Hepatocyte (in vitro differentiated cells): Measurements from ENCODE around the gene STEAP3. TPM values are rescaled to one million over a fixed set of nuclear protein-coding genes. Genes with fewer than 3 reads are reported as not detected.

Experiments used
- DNase-seq: peaks from one replicate; pipeline ENCODE4 v3.0.0-alpha.2; 2016; ENCODE audit warnings: low spot score
- H2AFZ ChIP-seq: fragments of 200-600 bp; sonication (generic); 2 replicates; pipeline ENCODE4 v1.6.0; 2016; ENCODE audit warnings: antibody characterized with exemption, mild to moderate bottlenecking
- H3K27ac ChIP-seq: fragments of 200-600 bp; sonication (generic); 2 replicates; pipeline ENCODE4 v1.5.1; 2016; ENCODE audit warnings: mild to moderate bottlenecking
- H3K27me3 ChIP-seq: fragments of 200-600 bp; sonication (generic); 2 replicates; pipeline ENCODE4 v1.6.1; 2016
- H3K36me3 ChIP-seq: fragments of 200-600 bp; sonication (generic); replicated peaks from 2 replicates; pipeline ENCODE4 v1.5.1; 2016; ENCODE audit warnings: low read depth; ENCODE audit not compliant: insufficient read depth
- H3K4me1 ChIP-seq: fragments of 200-600 bp; sonication (generic); 2 replicates; pipeline ENCODE4 v1.5.1; 2016; ENCODE audit warnings: mild to moderate bottlenecking, moderate library complexity; ENCODE audit not compliant: insufficient read depth
- H3K4me2 ChIP-seq: fragments of 200-600 bp; sonication (generic); 2 replicates; pipeline ENCODE4 v1.6.0; 2016
- H3K4me3 ChIP-seq: fragments of 200-600 bp; sonication (generic); 2 replicates; pipeline ENCODE4 v1.5.1; 2016; ENCODE audit warnings: mild to moderate bottlenecking
- H3K79me2 ChIP-seq: fragments of 200-600 bp; sonication (generic); 2 replicates; pipeline ENCODE4 v1.6.0; 2017; ENCODE audit warnings: mild to moderate bottlenecking
- H3K9me2 ChIP-seq: fragments of 200-600 bp; sonication (generic); replicated peaks from 2 replicates; pipeline ENCODE4 v1.6.0; 2017; ENCODE audit warnings: mild to moderate bottlenecking; ENCODE audit not compliant: insufficient read depth
- H3K9me3 ChIP-seq: fragments of 200-600 bp; sonication (generic); 2 replicates; pipeline ENCODE4 v1.5.1; 2016; ENCODE audit warnings: low read depth, mild to moderate bottlenecking
- H4K20me1 ChIP-seq: fragments of 200-600 bp; sonication (generic); 2 replicates; pipeline ENCODE4 v1.6.0; 2016; ENCODE audit warnings: mild to moderate bottlenecking; ENCODE audit not compliant: insufficient read depth, poor library complexity, severe bottlenecking
- EZH2 ChIP-seq: fragments of 200-600 bp; sonication (generic); IDR thresholded peaks from 2 replicates; pipeline ENCODE4 v1.6.1; 2016; ENCODE audit warnings: antibody characterized with exemption, mild to moderate bottlenecking, borderline replicate concordance
- EZH2phosphoT487 ChIP-seq: fragments of 200-600 bp; sonication (generic); IDR thresholded peaks from one replicate; pipeline ENCODE4 v1.6.1; 2018; ENCODE audit warnings: antibody characterized with exemption, mild to moderate bottlenecking, low read depth, moderate library complexity; ENCODE audit not compliant: unreplicated experiment, severe bottlenecking
- WGBS: methylation state at CpG from one replicate; pipeline ENCODE4 v1.1.6; 2016; ENCODE audit warnings: low lambda C conversion rate; ENCODE audit errors: missing lambda C conversion rate; 5-methylcytosine and 5-hydroxymethylcytosine counted together
- polyA plus RNA-seq: library from polyadenylated mRNA; unstranded; fragments of >200 nt; fragmentation: Nextera tagmentation; extraction: Ambion mirVana; gene quantifications from 2 replicates; pipeline ENCODE4 v1.2.1, GENCODE V29; 2016
- total RNA-seq: library from RNA; depleted of rRNA; stranded (reverse); fragments of >200 nt; gene quantifications from 2 replicates; pipeline ENCODE4 v1.2.3, GENCODE V29; 2014
- TF ChIP-seq, protein P1 (sequence below): fragments of 200-600 bp; sonication (generic); IDR thresholded peaks from 2 replicates; pipeline ENCODE4 v1.5.1; 2016; ENCODE audit warnings: antibody characterized with exemption, mild to moderate bottlenecking; ENCODE audit not compliant: poor library complexity

STEAP3 gene
- total and polyA plus RNA-seq, 2 experiments from 2014 or later, result 11.2 to 12.0 TPM

DNA sequence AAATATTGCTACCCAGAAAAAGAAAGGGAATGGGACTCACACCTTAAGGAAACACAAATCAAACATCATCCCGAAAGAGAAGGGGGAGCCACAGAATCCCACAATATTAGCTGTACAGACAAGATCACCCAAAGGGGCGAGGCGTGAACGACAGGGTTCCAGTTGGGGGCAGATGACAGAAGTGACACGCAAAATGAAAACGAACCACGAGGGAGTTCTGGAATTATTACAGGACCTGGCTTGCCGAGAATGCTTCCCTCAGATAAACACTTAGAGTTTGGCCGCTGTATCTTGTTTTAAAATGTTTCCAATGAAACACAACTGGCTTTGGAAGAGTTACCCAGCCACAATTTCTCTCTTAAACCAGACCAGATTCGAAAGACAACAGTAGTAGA is 82.6 kb downstream of the STEAP3 start:
- H3K4me3 ChIP-seq, result no peak overlapping the region
- no peak for DNase-seq
- no peaks in the 10 kb centered on the region for H3K27me3 ChIP-seq
- H3K79me2 ChIP-seq, result no peaks in the 10 kb centered on the region
- TF ChIP-seq, protein P1, sequence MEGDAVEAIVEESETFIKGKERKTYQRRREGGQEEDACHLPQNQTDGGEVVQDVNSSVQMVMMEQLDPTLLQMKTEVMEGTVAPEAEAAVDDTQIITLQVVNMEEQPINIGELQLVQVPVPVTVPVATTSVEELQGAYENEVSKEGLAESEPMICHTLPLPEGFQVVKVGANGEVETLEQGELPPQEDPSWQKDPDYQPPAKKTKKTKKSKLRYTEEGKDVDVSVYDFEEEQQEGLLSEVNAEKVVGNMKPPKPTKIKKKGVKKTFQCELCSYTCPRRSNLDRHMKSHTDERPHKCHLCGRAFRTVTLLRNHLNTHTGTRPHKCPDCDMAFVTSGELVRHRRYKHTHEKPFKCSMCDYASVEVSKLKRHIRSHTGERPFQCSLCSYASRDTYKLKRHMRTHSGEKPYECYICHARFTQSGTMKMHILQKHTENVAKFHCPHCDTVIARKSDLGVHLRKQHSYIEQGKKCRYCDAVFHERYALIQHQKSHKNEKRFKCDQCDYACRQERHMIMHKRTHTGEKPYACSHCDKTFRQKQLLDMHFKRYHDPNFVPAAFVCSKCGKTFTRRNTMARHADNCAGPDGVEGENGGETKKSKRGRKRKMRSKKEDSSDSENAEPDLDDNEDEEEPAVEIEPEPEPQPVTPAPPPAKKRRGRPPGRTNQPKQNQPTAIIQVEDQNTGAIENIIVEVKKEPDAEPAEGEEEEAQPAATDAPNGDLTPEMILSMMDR, result no peak
- TF ChIP-seq EZH2phosphoT487, result no peak
- TF ChIP-seq EZH2, result no peak
- H3K4me2 ChIP-seq, result no peak overlapping the region
- no peaks in the 10 kb centered on the region for H3K9me3 ChIP-seq
- no peaks in the 10 kb centered on the region for H4K20me1 ChIP-seq
- no peak overlapping the region for H3K27ac ChIP-seq
- no peak overlapping the region for H2AFZ ChIP-seq
- no peaks in the 10 kb centered on the region for H3K4me1 ChIP-seq
- H3K9me2 ChIP-seq, result no peaks in the 10 kb centered on the region
- WGBS, result 89% methylated on average over 10 of the region's 10 CpGs
- no peaks in the 10 kb centered on the region for H3K36me3 ChIP-seq

DNA sequence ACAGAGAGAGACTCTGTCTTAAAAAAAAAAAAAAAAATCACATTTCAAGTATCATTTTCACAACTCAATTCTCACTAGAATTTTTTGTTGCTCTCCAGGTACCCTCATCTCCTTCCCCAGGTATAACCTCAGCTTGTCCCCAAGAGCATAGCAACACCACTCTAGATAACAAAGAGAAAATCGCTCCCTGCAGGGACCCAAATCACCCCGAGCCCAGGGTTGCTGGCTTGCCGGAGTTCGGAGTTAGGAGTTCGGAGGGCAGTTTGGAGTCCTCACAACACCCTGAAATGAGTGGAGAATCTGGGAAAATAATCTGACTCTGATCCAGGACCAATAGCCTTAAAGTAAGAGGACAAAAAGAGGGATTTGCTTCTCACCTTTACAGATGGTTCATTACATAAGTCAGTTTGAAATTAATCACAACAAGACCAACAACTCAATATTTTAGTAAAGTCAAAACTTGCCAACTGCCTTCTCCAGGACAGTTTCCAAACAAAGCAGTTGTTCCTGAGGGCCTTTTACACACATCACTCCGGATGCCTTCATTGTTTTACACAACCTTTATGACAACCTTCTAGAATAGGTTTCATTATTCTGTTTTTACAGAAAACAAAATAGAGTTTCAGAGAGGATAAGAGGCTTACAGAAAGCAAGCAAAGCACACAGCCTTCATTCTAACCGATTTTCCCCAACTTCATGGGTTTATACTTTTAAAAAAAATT is 83.9 kb downstream of the STEAP3 start:
- TF ChIP-seq EZH2phosphoT487 (no peak), EZH2 (no peak)
- TF ChIP-seq, protein P1, result no peak
- H3K4me2 ChIP-seq, result no peak overlapping the region
- no peak overlapping the region for H3K27ac ChIP-seq
- no peaks in the 10 kb centered on the region for H3K36me3 ChIP-seq
- no peak overlapping the region for H3K4me3 ChIP-seq
- 83% methylated on average over 7 of the region's 7 CpGs for WGBS
- no peaks in the 10 kb centered on the region for H3K4me1 ChIP-seq
- H3K9me2 ChIP-seq, result no peaks in the 10 kb centered on the region
- no peaks in the 10 kb centered on the region for H3K9me3 ChIP-seq
- H4K20me1 ChIP-seq, result no peaks in the 10 kb centered on the region
- H3K79me2 ChIP-seq, result no peaks in the 10 kb centered on the region
- no peak overlapping the region for H2AFZ ChIP-seq
- no peak for DNase-seq
- H3K27me3 ChIP-seq, result no peaks in the 10 kb centered on the region

DNA sequence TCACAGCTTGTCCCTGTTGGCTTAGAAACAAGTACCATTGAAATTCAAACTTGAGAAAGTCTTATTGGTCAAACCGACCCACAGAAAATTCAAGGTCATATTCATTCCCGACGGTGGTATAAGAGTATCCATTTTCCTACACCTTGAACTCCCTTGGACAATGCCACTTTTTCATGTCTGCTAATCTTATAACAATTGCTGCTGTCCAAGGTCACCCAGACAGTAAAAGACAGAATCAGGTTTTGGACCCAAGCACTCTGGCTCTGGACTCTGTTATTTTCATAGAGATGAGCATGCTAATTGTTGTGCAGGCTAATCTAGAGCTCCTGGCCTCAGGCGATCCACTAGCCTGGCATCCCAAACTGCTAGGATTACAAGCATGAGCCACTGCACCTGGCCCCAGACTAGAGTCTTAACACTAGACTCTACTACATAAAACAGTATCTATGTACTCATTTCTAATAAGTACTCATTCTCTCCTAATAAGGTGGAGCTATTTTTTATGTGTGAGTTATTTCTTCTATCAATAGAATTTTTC is 85.2 kb downstream of the STEAP3 start:
- H3K9me3 ChIP-seq, result no peaks in the 10 kb centered on the region
- H3K4me1 ChIP-seq, result no peaks in the 10 kb centered on the region
- no peaks in the 10 kb centered on the region for H3K9me2 ChIP-seq
- no peak overlapping the region for H3K27ac ChIP-seq
- H3K4me3 ChIP-seq, result no peak overlapping the region
- WGBS, result 84% methylated on average over 4 of the region's 4 CpGs
- no peaks in the 10 kb centered on the region for H4K20me1 ChIP-seq
- H3K79me2 ChIP-seq, result no peaks in the 10 kb centered on the region
- no peak for DNase-seq
- H3K27me3 ChIP-seq, result no peaks in the 10 kb centered on the region
- TF ChIP-seq EZH2phosphoT487 (no peak), EZH2 (no peak)
- TF ChIP-seq, protein P1, result no peak
- H3K36me3 ChIP-seq, result no peaks in the 10 kb centered on the region
- H3K4me2 ChIP-seq, result no peak overlapping the region
- no peak overlapping the region for H2AFZ ChIP-seq
